Activated naive CD4-positive, alpha-beta T cell treated with anti-CD3 and anti-CD28 coated beads, Interleukin-2, amount 50 U/mL, for 24 hours (primary cell): ENCODE measurements around the gene HLA-DOA.
A peak's percentile ranks its signal among the peaks of the same experiment; 100 is the strongest.

Experiments
- H3K27ac Mint-ChIP-seq: one replicate; pipeline ENCODE4 v1.8.0; 2021; ENCODE audit warnings: mild to moderate bottlenecking, mixed read lengths
- H3K27me3 Mint-ChIP-seq: one replicate; pipeline ENCODE4 v1.8.0; 2021; ENCODE audit warnings: mixed read lengths
- H3K36me3 Mint-ChIP-seq: one replicate; pipeline ENCODE4 v1.8.0; 2021; ENCODE audit warnings: mixed read lengths
- H3K4me1 Mint-ChIP-seq: one replicate; pipeline ENCODE4 v1.8.0; 2021; ENCODE audit warnings: mixed read lengths
- H3K4me3 Mint-ChIP-seq: one replicate; pipeline ENCODE4 v1.8.0; 2021; ENCODE audit warnings: mild to moderate bottlenecking, mixed read lengths
- H3K9me3 Mint-ChIP-seq: one replicate; pipeline ENCODE4 v1.8.0; 2021; ENCODE audit warnings: mixed read lengths

The HLA-DOA gene

GRCh38 chr6:32964776-32965175 lies 44.6 kb downstream of the HLA-DOA start:
- peaks cover 60% of the 10 kb centered on the region for H3K4me1 Mint-ChIP-seq
- no peaks in the 10 kb centered on the region for H3K9me3 Mint-ChIP-seq
- no peaks in the 10 kb centered on the region for H3K36me3 Mint-ChIP-seq
- peak overlapping the region; percentile 44 for H3K27ac Mint-ChIP-seq
- H3K4me3 Mint-ChIP-seq: no peak overlapping the region
- H3K27me3 Mint-ChIP-seq: no peaks in the 10 kb centered on the region

GRCh38 chr6:32963866-32964265 lies 45.5 kb downstream of the HLA-DOA start:
- Mint-ChIP-seq H3K36me3 (no peaks in the 10 kb centered on the region), H3K4me3 (no peak overlapping the region), H3K9me3 (no peaks in the 10 kb centered on the region), H3K4me1 (peaks cover 64% of the 10 kb centered on the region), H3K27me3 (no peaks in the 10 kb centered on the region), H3K27ac (peak overlapping the region; percentile 60)

GRCh38 chr6:32962213-32962826 lies 47.1 kb downstream of the HLA-DOA start:
- Mint-ChIP-seq H3K36me3 (no peaks in the 10 kb centered on the region), H3K4me1 (peaks cover 61% of the 10 kb centered on the region), H3K4me3 (no peak overlapping the region), H3K27ac (no peak overlapping the region), H3K27me3 (no peaks in the 10 kb centered on the region), H3K9me3 (no peaks in the 10 kb centered on the region)

GRCh38 chr6:32960563-32960962 lies 48.8 kb downstream of the HLA-DOA start:
- H3K36me3 Mint-ChIP-seq: no peaks in the 10 kb centered on the region
- H3K4me1 Mint-ChIP-seq: peaks cover 56% of the 10 kb centered on the region
- H3K9me3 Mint-ChIP-seq: no peaks in the 10 kb centered on the region
- H3K27me3 Mint-ChIP-seq: no peaks in the 10 kb centered on the region
- H3K27ac Mint-ChIP-seq: no peak overlapping the region
- no peak overlapping the region for H3K4me3 Mint-ChIP-seq

GRCh38 chr6:32956176-32956575 lies 53.2 kb downstream of the HLA-DOA start:
- Mint-ChIP-seq H3K4me1 (peaks cover 56% of the 10 kb centered on the region), H3K27me3 (no peaks in the 10 kb centered on the region), H3K4me3 (no peak overlapping the region), H3K36me3 (no peaks in the 10 kb centered on the region), H3K27ac (peak overlapping the region; percentile 52), H3K9me3 (no peaks in the 10 kb centered on the region)

GRCh38 chr6:32954986-32955802 lies 54.2 kb downstream of the HLA-DOA start:
- H3K27ac Mint-ChIP-seq: peak overlapping the region; percentile 60
- H3K4me1 Mint-ChIP-seq: peaks cover 51% of the 10 kb centered on the region
- no peaks in the 10 kb centered on the region for H3K9me3 Mint-ChIP-seq
- no peaks in the 10 kb centered on the region for H3K36me3 Mint-ChIP-seq
- H3K27me3 Mint-ChIP-seq: no peaks in the 10 kb centered on the region
- H3K4me3 Mint-ChIP-seq: peak overlapping the region; percentile 12

GRCh38 chr6:32954267-32954666 lies 55.1 kb downstream of the HLA-DOA start:
- Mint-ChIP-seq H3K4me1 (peaks cover 53% of the 10 kb centered on the region), H3K36me3 (no peaks in the 10 kb centered on the region), H3K9me3 (no peaks in the 10 kb centered on the region), H3K27ac (peak overlapping the region; percentile 37), H3K4me3 (no peak overlapping the region), H3K27me3 (no peaks in the 10 kb centered on the region)
